Skeletal muscle tissue (tissue), 4 donors: ENCODE measurements around the gene ST6GALNAC5. TPM values are rescaled to one million over a fixed set of nuclear protein-coding genes. Genes with fewer than 3 reads are reported as not detected.

Experiments
- H3K27ac ChIP-seq: one replicate; pipeline ENCODE4 v1.7.0; 2013; ENCODE audit warnings: mild to moderate bottlenecking, low read depth, low read length, inconsistent platforms
- H3K27me3 ChIP-seq, 3 donors: one replicate each; pipeline ENCODE4 v1.7.0; 2013; ENCODE audit warnings: low read length in 3 of 3; ENCODE audit not compliant: control insufficient read depth in 3 of 3, insufficient read depth in 3 of 3
- H3K36me3 ChIP-seq, 3 donors: one replicate each; pipeline ENCODE4 v1.7.0; 2013; ENCODE audit warnings: low read length in 3 of 3; ENCODE audit not compliant: control insufficient read depth in 3 of 3, insufficient read depth in 3 of 3
- H3K4me1 ChIP-seq, 3 donors: one replicate each; pipeline ENCODE4 v1.7.0; 2013; ENCODE audit warnings: low read length in 3 of 3, mild to moderate bottlenecking in 3 of 3; ENCODE audit not compliant: control insufficient read depth in 3 of 3, insufficient read depth in 3 of 3
- H3K4me3 ChIP-seq, 3 donors: one replicate each; pipeline ENCODE4 v1.7.0; 2013; ENCODE audit warnings: low read length in 3 of 3
- H3K9ac ChIP-seq, 3 donors: one replicate each; pipeline ENCODE4 v1.7.0; 2013; ENCODE audit warnings: low read length in 3 of 3, mild to moderate bottlenecking in 3 of 3, moderate library complexity in 2 of 3, low read depth in 1 of 3
- H3K9me3 ChIP-seq, 3 donors: one replicate each; pipeline ENCODE4 v1.7.0; 2013; ENCODE audit warnings: low read length in 3 of 3; ENCODE audit not compliant: control insufficient read depth in 3 of 3
- total RNA-seq: library from RNA; depleted of rRNA; stranded (reverse); fragments of >200 nt; gene quantifications from one replicate; pipeline ENCODE4 v1.2.3, GENCODE V29; 2014
- donor health status: Osteomylitis.

ST6GALNAC5 gene
- total RNA-seq, 1 donor from 2014 or later, result 2.1 TPM

DNA sequence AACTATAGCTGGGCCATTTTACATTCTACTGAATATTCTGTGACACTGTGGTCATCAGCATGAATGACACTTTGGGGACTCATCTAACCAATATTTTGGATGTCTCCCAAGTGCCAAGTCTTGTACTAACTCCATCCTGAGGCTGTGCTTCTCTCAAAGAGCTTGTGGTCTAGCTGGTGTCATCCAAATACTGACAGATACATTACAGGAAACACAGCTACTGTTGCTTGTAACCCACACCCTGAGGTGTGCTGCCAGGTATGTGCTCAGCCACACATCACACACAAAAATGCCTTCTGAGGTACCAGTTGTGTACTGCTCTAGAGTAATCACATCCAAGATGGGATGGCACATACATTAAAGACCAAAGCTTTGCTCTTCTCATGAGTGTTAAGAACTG, 81.6 kb downstream of the ST6GALNAC5 start:
- Histone ChIP-seq H3K9ac (no peak overlapping the region), H3K27ac (no peak overlapping the region), H3K36me3 (no peaks in the 10 kb centered on the region), H3K9me3 (no peaks in the 10 kb centered on the region), H3K27me3 (no peaks in the 10 kb centered on the region), H3K4me3 (no peak overlapping the region), H3K4me1 (no peaks in the 10 kb centered on the region)

- no peak overlapping the region for H3K9ac ChIP-seq
- H3K27ac ChIP-seq, result no peak overlapping the region
- no peaks in the 10 kb centered on the region for H3K36me3 ChIP-seq
Observed at GRCh38 chr1:76949503-76949902, 82.2 kb downstream of the ST6GALNAC5 start.

DNA sequence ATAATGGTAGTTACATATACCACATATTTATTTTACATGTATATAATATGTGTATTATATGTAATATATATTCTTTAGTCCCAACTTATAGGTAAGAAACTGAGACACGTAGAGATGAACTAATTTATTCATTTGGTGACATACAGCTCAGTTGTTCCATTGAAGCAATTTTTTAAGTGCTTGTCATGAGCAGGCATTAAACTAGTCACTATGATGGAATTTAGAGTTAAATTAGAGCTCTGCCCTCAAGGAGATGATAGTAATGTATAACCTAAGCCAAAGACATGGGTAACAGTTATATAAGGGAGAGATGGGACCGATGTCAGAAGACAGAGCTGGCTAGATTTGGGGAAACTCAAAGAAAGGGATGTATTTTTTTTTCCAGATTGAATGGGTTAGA, 83.0 kb downstream of the ST6GALNAC5 start:
- Histone ChIP-seq H3K4me3 (no peak overlapping the region), H3K27me3 (no peaks in the 10 kb centered on the region), H3K9ac (no peak overlapping the region), H3K4me1 (no peaks in the 10 kb centered on the region), H3K9me3 (no peaks in the 10 kb centered on the region), H3K27ac (no peak overlapping the region), H3K36me3 (no peaks in the 10 kb centered on the region)

More at GRCh38 chr1:76949503-76949902, 82.2 kb downstream of the ST6GALNAC5 start:
- H3K27me3 ChIP-seq, result no peaks in the 10 kb centered on the region
- no peaks in the 10 kb centered on the region for H3K4me1 ChIP-seq
- no peak overlapping the region for H3K4me3 ChIP-seq
- H3K9me3 ChIP-seq, result no peaks in the 10 kb centered on the region

GRCh38 chr1:76951153-76951552, 83.9 kb downstream of the ST6GALNAC5 start:
- Histone ChIP-seq H3K9ac (no peak overlapping the region), H3K27me3 (no peaks in the 10 kb centered on the region), H3K4me1 (no peaks in the 10 kb centered on the region), H3K27ac (no peak overlapping the region), H3K36me3 (no peaks in the 10 kb centered on the region), H3K4me3 (no peak overlapping the region), H3K9me3 (no peaks in the 10 kb centered on the region)

DNA sequence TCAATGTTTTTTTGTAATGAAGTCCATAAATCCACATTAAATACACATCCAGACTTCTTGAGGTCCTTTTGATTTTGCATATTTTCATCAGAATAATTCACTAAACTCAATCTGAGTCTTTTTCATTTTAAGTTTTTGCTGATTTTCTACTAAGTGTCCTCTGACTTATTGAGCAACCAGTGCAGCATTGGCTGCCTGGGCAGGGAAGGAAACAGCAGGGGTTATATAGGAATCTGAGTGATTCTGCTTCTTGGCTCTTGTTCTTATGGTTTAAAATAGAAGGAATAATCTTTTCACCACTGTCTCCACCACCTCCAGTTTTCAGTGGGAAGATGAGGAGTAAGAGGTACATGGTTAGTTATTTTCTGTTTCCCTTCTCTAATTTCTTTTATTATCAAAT, 88.4 kb downstream of the ST6GALNAC5 start:
- Histone ChIP-seq H3K36me3 (no peaks in the 10 kb centered on the region), H3K27me3 (no peaks in the 10 kb centered on the region), H3K27ac (no peak overlapping the region), H3K4me3 (no peak overlapping the region), H3K4me1 (no peaks in the 10 kb centered on the region), H3K9me3 (no peaks in the 10 kb centered on the region), H3K9ac (no peak overlapping the region)

DNA sequence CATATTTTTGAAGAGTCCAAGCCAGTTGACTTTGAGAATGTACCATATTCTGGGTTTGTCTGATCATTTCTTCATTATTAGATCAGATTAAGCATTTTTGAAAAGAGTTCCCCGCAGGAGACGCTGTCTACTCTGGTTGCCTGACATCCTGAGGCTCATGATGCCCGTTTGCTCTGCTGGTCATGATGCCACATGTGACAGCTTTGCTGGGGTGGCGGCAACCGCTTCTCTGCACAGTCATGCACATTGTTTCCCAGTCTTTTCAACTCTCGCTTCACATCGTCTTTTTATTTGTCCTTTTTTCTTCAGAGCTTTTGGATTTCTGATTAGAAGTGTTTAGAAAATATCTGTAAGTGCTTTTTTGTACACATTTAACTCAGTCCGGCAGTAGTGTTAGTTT, 90.7 kb downstream of the ST6GALNAC5 start:
- no peaks in the 10 kb centered on the region for H3K4me1 ChIP-seq
- H3K27ac ChIP-seq, result no peak overlapping the region
- H3K9ac ChIP-seq, result no peak overlapping the region
- H3K36me3 ChIP-seq, result no peaks in the 10 kb centered on the region
- no peaks in the 10 kb centered on the region for H3K27me3 ChIP-seq
- no peaks in the 10 kb centered on the region for H3K9me3 ChIP-seq
- H3K4me3 ChIP-seq, result no peak overlapping the region

GRCh38 chr1:76958828-76959227, 91.5 kb downstream of the ST6GALNAC5 start:
- Histone ChIP-seq H3K4me3 (no peak overlapping the region), H3K36me3 (no peaks in the 10 kb centered on the region), H3K27ac (no peak overlapping the region), H3K27me3 (no peaks in the 10 kb centered on the region), H3K4me1 (no peaks in the 10 kb centered on the region), H3K9me3 (no peaks in the 10 kb centered on the region), H3K9ac (no peak overlapping the region)

GRCh38 chr1:76959556-76959955, 92.3 kb downstream of the ST6GALNAC5 start:
- no peaks in the 10 kb centered on the region for H3K4me1 ChIP-seq
- H3K4me3 ChIP-seq, result no peak overlapping the region
- no peaks in the 10 kb centered on the region for H3K9me3 ChIP-seq
- no peaks in the 10 kb centered on the region for H3K36me3 ChIP-seq
- H3K9ac ChIP-seq, result no peak overlapping the region
- H3K27ac ChIP-seq, result no peak overlapping the region
- no peaks in the 10 kb centered on the region for H3K27me3 ChIP-seq

DNA sequence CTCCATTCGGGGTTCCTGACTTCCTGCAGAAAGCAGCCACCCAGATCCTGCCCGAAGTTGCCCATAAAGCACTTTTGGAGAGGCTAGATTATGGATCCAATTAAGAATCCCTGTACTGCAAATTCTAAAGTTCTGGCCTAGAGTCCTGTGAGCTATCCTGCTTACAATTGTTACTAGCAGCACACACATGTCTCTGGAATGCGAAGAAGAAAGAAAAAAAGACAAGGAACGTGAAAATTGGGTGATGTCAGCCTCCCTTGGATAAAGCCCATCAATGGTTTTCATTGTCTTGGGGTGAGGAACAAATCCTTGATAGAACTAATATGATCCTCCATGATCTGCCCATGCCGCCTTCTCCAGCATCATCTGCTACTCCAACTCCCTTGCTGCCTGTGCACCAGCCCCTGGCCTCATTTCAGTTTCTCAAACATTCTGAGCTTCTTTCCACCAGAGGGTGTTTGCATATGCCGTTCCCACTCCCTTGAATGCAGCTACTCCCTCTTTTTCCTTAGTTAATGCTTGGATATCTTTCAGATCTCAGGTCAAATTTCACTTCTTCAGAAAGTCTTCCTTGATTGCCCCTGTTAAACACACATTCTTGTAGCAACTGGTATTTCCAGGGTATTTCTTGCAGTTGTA, 94.0 kb downstream of the ST6GALNAC5 start:
- Histone ChIP-seq H3K36me3 (no peaks in the 10 kb centered on the region), H3K9me3 (no peaks in the 10 kb centered on the region), H3K27me3 (no peaks in the 10 kb centered on the region), H3K9ac (no peak overlapping the region), H3K27ac (no peak overlapping the region), H3K4me1 (no peaks in the 10 kb centered on the region), H3K4me3 (no peak overlapping the region)

GRCh38 chr1:76961820-76962207, 94.5 kb downstream of the ST6GALNAC5 start:
- Histone ChIP-seq H3K36me3 (no peaks in the 10 kb centered on the region), H3K4me1 (no peaks in the 10 kb centered on the region), H3K9ac (no peak overlapping the region), H3K9me3 (no peaks in the 10 kb centered on the region), H3K27me3 (no peaks in the 10 kb centered on the region), H3K4me3 (no peak overlapping the region), H3K27ac (no peak overlapping the region)
